Sigmoid colon (tissue), 4 donors: Measurements from ENCODE around the gene ZNF503.

Experiments used
- EP300 ChIP-seq, 4 donors: sonication (generic); formaldehyde crosslinking; IDR thresholded peaks; one replicate each; pipeline ENCODE4 v1.6.1; 2017; ENCODE audit warnings: antibody characterized with exemption in 4 of 4
- POLR2A ChIP-seq, 2 donors: fragments of 450-650 bp; IDR thresholded peaks; one replicate each; pipeline ENCODE4 v1.6.1; 2016; ENCODE audit warnings: antibody characterized with exemption in 2 of 2, mild to moderate bottlenecking in 2 of 2, moderate library complexity in 2 of 2
- TF ChIP-seq, protein P1 (sequence below), 4 experiments: fragments of 450-650 bp in 3 of 4; fragments of 200-600 bp in 1 of 4; IDR thresholded peaks; one replicate each; pipeline ENCODE4 v1.5.1; 2016 to 2019; ENCODE audit warnings: antibody characterized with exemption in 4 of 4, mild to moderate bottlenecking in 3 of 4, moderate library complexity in 2 of 4

DNA sequence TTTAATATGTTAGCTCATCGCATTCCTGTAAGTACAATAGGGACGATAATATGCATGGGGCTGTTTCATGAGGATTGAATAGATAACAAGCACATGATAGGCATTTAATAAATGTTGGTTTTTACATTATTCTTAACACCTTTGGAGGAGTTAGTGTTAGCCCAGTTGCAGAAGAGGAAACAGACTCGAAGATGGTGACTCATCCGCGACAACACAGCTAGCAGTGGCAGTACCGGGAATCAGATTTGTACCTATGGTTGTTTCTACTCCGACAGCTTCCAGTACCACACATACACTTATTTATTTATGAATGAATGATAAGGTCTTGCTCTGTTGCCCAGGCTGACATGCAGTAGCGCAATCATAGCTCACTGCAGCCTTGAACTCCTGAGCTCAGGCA, 32.7 kb upstream of the ZNF503 start:
- TF ChIP-seq POLR2A (IDR thresholded peaks at IDR 0.05) (no peak), EP300 (IDR thresholded peaks at IDR 0.05) (no peak)
- TF ChIP-seq, protein P1, sequence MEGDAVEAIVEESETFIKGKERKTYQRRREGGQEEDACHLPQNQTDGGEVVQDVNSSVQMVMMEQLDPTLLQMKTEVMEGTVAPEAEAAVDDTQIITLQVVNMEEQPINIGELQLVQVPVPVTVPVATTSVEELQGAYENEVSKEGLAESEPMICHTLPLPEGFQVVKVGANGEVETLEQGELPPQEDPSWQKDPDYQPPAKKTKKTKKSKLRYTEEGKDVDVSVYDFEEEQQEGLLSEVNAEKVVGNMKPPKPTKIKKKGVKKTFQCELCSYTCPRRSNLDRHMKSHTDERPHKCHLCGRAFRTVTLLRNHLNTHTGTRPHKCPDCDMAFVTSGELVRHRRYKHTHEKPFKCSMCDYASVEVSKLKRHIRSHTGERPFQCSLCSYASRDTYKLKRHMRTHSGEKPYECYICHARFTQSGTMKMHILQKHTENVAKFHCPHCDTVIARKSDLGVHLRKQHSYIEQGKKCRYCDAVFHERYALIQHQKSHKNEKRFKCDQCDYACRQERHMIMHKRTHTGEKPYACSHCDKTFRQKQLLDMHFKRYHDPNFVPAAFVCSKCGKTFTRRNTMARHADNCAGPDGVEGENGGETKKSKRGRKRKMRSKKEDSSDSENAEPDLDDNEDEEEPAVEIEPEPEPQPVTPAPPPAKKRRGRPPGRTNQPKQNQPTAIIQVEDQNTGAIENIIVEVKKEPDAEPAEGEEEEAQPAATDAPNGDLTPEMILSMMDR (IDR thresholded peaks at IDR 0.05), result no peak
